ENCODE data around the gene NFIB.

Gene NFIB

DNA sequence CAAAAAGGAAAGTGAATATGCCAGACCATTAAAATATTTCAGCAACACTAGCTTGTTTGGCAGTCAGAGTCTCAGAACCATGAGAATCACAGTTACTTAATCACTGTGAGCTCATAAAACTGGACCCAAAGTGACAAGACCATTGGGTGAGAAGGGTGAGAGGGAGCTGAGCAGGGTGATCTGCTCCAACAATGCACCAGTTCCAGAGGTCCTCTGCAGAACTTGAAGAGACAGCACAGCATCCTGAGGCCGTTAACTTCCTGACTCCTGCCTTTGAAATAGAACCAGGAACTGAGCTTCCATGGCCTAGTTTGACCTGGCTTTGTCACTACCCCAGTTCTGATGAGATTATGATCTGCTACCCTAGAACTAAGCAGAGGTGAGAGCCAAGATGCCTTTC is 57.4 kb downstream of the NFIB start:
- no peak overlapping the region for H2AFZ ChIP-seq (ENCODE audit: low read length)
- H3K27me3 ChIP-seq (ENCODE audit: insufficient read depth, low read length, poor library complexity, severe bottlenecking) = no peaks in the 10 kb centered on the region
- no peaks in the 10 kb centered on the region for H3K9me2 ChIP-seq (replicated peaks; ENCODE audit: low read depth, low read length)
- no peaks in the 10 kb centered on the region for H3K79me2 ChIP-seq (ENCODE audit: insufficient read depth, low read length)
- no peak overlapping the region for H3K4me2 ChIP-seq (ENCODE audit: low read depth, low read length, poor library complexity, severe bottlenecking)
- H4K20me1 ChIP-seq (ENCODE audit: insufficient read depth, low read length, poor library complexity, severe bottlenecking) = no peaks in the 10 kb centered on the region
- no peak overlapping the region for H3K9ac ChIP-seq (ENCODE audit: low read depth, low read length, poor library complexity, severe bottlenecking)
- H3K9me3 ChIP-seq (ENCODE audit: insufficient read depth, low read depth, low read length) = no peaks in the 10 kb centered on the region
- no peak overlapping the region for H3K4me3 ChIP-seq (ENCODE audit: low read length, poor library complexity, severe bottlenecking)
- H3F3A ChIP-seq (ENCODE audit: low read depth) = no peaks in the 10 kb centered on the region
- no peaks in the 10 kb centered on the region for H3K4me1 ChIP-seq (ENCODE audit: insufficient read depth, low read length, poor library complexity, severe bottlenecking)
- no peaks in the 10 kb centered on the region for H3K36me3 ChIP-seq (ENCODE audit: insufficient read depth, low read length)
- TF ChIP-seq EZH2phosphoT487 (IDR thresholded peaks at IDR 0.05; ENCODE audit: borderline replicate concordance) = no peak
- TF ChIP-seq, protein P1, sequence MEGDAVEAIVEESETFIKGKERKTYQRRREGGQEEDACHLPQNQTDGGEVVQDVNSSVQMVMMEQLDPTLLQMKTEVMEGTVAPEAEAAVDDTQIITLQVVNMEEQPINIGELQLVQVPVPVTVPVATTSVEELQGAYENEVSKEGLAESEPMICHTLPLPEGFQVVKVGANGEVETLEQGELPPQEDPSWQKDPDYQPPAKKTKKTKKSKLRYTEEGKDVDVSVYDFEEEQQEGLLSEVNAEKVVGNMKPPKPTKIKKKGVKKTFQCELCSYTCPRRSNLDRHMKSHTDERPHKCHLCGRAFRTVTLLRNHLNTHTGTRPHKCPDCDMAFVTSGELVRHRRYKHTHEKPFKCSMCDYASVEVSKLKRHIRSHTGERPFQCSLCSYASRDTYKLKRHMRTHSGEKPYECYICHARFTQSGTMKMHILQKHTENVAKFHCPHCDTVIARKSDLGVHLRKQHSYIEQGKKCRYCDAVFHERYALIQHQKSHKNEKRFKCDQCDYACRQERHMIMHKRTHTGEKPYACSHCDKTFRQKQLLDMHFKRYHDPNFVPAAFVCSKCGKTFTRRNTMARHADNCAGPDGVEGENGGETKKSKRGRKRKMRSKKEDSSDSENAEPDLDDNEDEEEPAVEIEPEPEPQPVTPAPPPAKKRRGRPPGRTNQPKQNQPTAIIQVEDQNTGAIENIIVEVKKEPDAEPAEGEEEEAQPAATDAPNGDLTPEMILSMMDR (conservative IDR thresholded peaks at IDR 0.05; ENCODE audit: low read length) = no peak

DNA sequence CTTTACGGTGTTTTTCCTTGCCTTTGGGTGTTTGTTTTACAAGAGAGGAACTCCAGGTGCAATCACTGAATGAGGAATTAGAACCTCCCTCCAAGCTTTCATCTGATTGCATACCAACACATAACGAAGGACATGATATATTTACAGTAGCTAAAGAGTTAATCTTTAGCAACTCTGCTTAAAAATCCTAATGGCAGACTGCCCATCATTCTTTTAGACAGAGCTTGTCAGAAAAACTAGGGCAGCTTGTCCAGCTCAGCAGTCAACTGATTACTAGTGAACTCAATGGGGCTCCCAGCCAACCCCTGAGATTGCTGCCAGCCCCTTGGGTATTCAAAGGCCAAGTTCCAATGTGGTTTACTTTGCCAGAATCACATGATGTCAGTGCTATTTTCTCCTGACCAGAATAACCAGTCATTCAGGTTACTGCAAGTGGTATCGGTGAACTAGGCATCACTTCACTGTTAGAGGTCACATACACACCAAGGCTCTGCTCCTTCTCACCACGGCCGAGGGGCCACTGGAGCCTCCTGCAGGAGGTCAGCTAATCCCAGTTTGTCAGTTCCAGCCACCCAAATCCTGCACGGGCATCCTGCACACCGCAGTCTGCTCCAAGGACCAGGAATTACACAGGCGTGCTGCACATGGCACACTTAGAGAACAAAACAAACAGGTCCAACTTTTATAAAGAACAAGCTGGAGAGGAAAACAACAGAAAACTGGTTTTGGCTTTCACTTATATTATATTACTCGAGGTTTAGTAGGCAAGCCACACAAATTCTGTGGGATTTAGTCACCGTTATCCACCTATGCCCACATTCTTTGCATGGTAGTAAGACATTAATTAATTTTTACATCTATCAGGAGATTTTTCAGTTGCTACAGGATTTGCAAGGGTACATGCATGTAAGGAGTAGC is 62.5 kb downstream of the NFIB start:
- Histone ChIP-seq H3K9me2 (replicated peaks; ENCODE audit: low read depth, low read length) (no peaks in the 10 kb centered on the region), H2AFZ (ENCODE audit: low read length) (no peak overlapping the region), H3K27me3 (ENCODE audit: insufficient read depth, low read length, poor library complexity, severe bottlenecking) (no peaks in the 10 kb centered on the region), H3K4me3 (ENCODE audit: low read length, poor library complexity, severe bottlenecking) (no peak overlapping the region), H3K9ac (ENCODE audit: low read depth, low read length, poor library complexity, severe bottlenecking) (no peak overlapping the region), H3K4me2 (ENCODE audit: low read depth, low read length, poor library complexity, severe bottlenecking) (no peak overlapping the region), H3K4me1 (ENCODE audit: insufficient read depth, low read length, poor library complexity, severe bottlenecking) (no peaks in the 10 kb centered on the region), H3K36me3 (ENCODE audit: insufficient read depth, low read length) (no peaks in the 10 kb centered on the region), H3K79me2 (ENCODE audit: insufficient read depth, low read length) (no peaks in the 10 kb centered on the region), H3F3A (ENCODE audit: low read depth) (no peaks in the 10 kb centered on the region), H3K9me3 (ENCODE audit: insufficient read depth, low read depth, low read length) (no peaks in the 10 kb centered on the region), H4K20me1 (ENCODE audit: insufficient read depth, low read length, poor library complexity, severe bottlenecking) (no peaks in the 10 kb centered on the region)
- TF ChIP-seq EZH2phosphoT487 (IDR thresholded peaks at IDR 0.05; ENCODE audit: borderline replicate concordance) = no peak
- TF ChIP-seq, protein P1 (conservative IDR thresholded peaks at IDR 0.05; ENCODE audit: low read length) = no peak

DNA sequence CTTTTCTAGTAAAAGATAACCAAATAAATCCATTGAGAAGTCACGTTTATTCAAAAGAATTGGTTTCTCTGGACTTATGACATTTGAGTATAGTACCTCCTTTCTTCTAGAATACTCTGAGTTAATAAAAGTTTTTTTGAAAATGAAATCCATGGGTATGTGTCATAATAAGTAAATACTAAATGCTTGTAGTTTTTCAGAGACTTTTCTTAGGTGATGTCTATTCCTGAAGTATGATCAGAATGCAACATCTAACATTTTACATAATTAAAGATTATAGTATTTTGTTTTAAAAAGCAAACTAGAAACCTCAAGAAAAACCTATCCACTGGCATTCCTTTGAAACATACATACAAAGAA is 63.2 kb downstream of the NFIB start:
- Histone ChIP-seq H3F3A (ENCODE audit: low read depth) (no peaks in the 10 kb centered on the region), H3K9ac (ENCODE audit: low read depth, low read length, poor library complexity, severe bottlenecking) (no peak overlapping the region), H3K27me3 (ENCODE audit: insufficient read depth, low read length, poor library complexity, severe bottlenecking) (no peaks in the 10 kb centered on the region), H2AFZ (ENCODE audit: low read length) (no peak overlapping the region), H3K9me3 (ENCODE audit: insufficient read depth, low read depth, low read length) (no peaks in the 10 kb centered on the region), H3K4me2 (ENCODE audit: low read depth, low read length, poor library complexity, severe bottlenecking) (no peak overlapping the region), H4K20me1 (ENCODE audit: insufficient read depth, low read length, poor library complexity, severe bottlenecking) (no peaks in the 10 kb centered on the region), H3K9me2 (replicated peaks; ENCODE audit: low read depth, low read length) (no peaks in the 10 kb centered on the region), H3K4me3 (ENCODE audit: low read length, poor library complexity, severe bottlenecking) (no peak overlapping the region), H3K4me1 (ENCODE audit: insufficient read depth, low read length, poor library complexity, severe bottlenecking) (no peaks in the 10 kb centered on the region), H3K79me2 (ENCODE audit: insufficient read depth, low read length) (no peaks in the 10 kb centered on the region), H3K36me3 (ENCODE audit: insufficient read depth, low read length) (no peaks in the 10 kb centered on the region)
- TF ChIP-seq, protein P1 (conservative IDR thresholded peaks at IDR 0.05; ENCODE audit: low read length) = no peak
- TF ChIP-seq EZH2phosphoT487 (IDR thresholded peaks at IDR 0.05; ENCODE audit: borderline replicate concordance) = no peak
